NCI-H510A (cell line): Measurements from ENCODE around the gene TBC1D17.
"Not testable (repeated sequence)": the region's sequence is repeated elsewhere in the genome, so short reads cannot be mapped to it uniquely, and the experiment has no call there.

Source experiments
- DNase-seq: peaks from one replicate; lab custom pipeline; 2025; lab: John Stamatoyannopoulos, UW

Gene TBC1D17

GRCh38 chr19:49921871-49922795, 44.6 kb downstream of the TBC1D17 start:
- DNase-seq: no peak

DNA sequence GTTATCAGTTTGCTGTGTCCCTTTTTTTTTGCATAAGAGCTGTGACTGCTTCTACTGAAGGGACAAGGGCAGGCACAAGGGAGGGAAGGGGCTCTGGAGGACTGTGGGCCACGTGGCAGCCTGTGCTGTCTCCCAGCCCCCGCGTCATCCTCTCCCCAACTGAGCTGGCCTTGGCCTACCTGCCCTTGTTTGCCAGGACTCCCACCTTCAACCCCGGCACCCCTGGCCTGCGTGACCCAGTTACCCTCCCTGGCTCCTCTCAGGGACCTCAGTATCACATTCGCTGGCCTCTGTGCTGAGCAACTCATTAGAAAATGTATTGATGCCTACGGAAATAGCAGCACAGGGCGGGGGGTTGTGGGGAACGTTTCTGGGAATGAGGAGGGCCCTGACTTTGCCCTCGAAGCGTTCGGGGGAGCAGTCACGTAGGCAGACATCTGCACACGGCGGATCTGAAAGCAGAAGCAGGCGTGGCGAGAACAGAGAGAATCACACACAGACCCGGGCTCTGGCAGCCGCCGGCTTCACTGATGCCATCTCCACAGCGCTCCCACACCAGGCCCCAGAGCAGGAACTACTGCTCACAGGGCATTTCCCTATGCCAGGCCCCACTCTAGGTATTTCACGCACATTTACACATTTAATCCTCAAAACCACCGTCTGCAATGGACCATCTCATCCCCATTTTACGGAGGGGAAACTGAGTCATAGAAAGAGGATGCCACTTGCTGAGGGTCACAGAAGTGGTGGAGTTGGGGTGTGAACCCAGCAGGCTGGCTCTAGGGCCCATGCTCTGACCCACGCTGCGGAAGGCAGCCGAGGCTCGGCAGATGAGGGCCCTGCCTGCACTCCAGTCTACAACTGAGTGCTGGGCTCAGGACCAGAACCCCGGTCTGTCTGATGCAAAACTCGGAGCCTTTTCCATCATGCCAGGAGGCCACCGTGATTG, 45.8 kb downstream of the TBC1D17 start:
- no peak for DNase-seq

- no peak for DNase-seq
Observed at GRCh38 chr19:49924004-49924880, 46.7 kb downstream of the TBC1D17 start.

DNA sequence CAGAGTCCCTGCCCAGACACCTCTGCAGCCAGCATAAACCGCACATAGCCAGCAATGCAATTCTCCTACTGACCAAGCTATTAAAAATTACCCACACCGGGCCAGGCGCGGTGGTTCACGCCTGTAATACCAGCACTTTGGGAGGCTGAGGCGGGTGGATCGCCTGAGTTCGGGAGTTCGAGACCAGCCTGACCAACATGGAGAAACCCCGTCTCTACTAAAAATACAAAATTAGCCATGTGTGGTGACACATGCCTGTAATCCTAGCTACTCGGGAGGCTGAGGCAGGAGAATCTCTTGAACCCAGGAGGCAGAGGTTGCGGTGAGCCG, 47.3 kb downstream of the TBC1D17 start:
- not testable (repeated sequence) for DNase-seq

- DNase-seq: no peak
Observed at GRCh38 chr19:49925486-49925885, 48.0 kb downstream of the TBC1D17 start.

DNA sequence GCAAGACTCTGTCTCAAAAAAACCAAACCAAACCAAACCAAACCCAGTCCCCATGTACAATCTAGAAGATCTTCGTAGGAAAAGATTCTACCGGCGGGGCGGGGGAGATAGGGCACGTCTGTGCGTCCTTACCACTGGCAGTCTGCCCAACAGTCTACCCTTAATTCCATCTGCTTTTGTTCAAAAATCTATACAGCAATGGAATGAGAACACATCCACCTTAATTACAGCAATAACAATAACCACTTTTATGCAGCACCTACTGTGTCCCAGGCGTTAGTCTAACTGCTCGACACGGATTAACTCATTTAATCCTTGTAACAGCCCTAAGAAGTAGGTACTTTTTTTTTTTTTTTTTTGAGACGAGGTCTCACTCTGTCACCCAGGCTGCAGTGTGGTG, 49.0 kb downstream of the TBC1D17 start:
- no peak for DNase-seq

GRCh38 chr19:49927526-49928264, 50.2 kb downstream of the TBC1D17 start:
- no peak for DNase-seq

- DNase-seq: peak; percentile 75
Observed at GRCh38 chr19:49929121-49929610, 51.7 kb downstream of the TBC1D17 start, which contains the start of the genes ATF5 and NUP62. Gene ATF5, plus strand, starts transcription at chr19:49929205. Its CDS starts 1,646 bp downstream, at chr19:49930851. Gene NUP62, minus strand, starts transcription at chr19:49929504. Its CDS starts 19,697 bp downstream, at chr19:49909807.

DNA sequence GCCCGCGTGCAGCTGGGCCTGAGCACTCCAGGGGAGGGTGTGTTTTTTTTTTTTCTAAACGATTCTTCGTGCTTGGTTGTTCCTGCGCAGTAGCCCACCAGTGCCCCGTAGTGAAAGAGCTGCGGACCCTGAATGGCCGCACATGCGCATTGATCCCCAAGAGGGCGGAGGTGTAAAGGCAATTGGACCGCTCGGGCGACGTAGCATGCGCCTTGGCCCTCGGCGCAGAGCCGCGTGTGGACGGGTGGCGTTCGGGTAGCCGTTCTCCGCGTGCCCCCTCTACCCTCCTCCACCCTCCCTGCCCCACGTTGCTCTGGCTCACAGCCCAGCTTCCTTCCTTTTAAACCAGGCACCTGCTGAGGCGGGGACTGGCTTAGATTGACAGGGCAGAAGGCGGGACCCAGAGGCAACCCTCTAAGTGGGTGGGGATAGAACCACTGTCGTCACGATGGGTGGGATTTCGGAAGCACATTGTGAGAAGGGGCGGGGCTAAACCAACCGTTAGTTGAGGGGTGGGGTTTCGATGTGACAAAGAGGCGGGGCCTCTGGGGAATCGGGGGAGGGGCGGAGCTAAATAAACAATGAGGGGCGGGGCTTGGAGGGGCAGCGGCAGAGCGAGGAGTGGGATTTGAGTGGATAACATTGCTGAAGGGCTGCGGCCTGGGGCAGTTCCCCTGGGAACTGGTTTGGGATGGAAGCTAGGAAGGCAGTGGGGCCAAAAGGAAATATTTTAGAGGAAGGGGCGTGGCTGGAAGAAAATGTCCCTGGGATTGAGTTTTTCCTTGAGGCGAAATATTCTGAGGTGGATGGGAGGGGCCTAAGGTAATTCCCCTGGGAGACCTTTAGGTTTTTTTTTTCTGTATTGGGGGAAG, 52.3 kb downstream of the TBC1D17 start:
- DNase-seq: peak; percentile 75

DNA sequence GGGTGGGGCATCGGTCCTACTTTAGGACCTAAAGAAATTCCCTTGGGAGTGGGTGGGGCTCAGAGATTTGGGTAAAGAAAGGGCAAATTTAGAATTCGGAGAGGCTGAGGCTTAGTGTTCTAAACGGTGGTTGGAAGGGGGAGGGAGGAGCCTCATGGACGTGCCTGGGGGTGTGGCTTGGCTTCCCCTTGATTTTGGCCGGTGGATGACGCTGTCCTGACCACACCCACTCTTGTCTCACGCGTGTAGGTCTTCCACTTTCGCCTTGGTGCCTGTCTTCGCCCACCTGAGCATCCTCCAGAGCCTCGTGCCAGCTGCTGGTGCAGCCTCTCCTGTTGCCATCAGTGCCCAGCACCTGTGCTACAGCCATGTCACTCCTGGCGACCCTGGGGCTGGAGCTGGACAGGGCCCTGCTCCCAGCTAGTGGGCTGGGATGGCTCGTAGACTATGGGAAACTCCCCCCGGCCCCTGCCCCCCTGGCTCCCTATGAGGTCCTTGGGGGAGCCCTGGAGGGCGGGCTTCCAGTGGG, 53.0 kb downstream of the TBC1D17 start:
- DNase-seq: no peak

DNA sequence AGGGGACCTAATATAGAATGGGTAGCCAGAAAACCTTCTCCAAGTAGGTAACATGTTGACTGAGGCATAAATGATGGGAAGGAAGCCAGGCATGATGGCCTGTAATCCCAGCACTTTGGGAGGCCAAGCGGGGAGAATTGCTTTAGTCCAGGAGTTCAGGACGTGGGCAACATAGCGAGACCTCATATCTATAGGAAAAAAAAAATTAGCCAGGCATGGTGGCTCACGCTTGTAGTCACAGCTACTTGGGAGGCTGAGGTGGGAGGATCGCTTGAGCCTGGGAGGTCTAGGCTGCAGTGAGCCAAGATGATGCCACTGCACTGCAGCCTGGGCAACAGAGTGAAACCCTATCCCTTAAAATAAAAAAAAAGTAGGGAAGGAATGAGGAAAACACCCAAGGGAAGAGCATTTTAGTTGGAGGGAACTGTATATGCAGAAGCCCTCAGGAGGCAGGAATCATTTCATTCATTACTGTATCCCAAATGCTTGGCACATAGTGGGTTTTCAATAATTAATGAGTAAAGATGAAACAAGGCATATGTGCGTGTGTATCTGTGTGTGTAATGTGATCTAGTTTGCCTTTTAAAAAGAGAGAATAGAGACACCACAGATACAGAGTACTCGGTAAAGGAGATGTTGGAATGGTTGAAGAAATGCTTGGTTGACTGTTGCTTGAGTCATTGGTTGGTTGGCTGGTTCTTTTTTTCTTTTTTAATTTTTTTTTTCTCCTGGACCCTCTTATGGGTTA, 54.0 kb downstream of the TBC1D17 start:
- no peak for DNase-seq

DNA sequence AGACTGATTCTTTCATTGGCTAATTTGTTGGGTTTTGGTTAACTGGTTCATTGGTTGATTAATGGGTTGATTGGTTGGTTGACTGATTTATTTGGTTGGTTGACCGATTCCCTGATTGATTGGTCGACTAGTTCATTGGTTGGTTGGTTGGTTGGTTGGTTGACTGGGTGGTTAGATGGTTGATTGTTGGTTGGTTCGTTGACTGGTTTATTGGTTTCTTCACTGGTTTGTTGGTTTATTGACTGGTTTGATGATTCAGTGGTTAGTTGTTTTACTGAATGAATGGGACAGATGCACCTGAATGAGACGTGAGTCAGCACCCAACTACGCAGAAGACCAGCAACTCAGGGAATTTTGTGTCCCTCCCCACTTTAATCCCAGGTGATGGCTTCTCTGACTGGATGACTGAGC, 54.5 kb downstream of the TBC1D17 start:
- no peak for DNase-seq

GRCh38 chr19:49932731-49933131, 55.2 kb downstream of the TBC1D17 start:
- no peak for DNase-seq

DNA sequence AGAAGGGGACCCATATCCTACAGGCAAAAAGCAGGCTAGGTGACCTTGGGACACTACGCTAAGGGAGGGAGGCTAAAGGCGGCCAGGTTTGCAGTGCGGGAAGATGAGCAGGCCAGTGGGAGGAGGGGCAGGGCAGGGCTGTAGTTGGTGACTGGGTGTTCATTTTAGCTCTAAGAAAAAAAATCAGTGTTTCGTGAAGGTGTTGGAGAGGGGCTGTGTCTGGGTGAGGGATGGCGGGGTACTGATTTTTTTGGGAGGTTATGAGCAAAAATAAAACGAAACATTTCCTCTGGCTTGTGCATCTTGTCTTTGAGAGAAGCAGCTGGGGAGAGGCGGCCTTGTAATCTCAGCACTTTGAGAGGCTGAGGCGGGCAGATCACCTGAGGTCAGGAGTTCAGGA, 56.1 kb downstream of the TBC1D17 start:
- DNase-seq: no peak

- DNase-seq: no peak
Observed at GRCh38 chr19:49936549-49936948, 59.0 kb downstream of the TBC1D17 start.

- no peak for DNase-seq
Observed at GRCh38 chr19:49937750-49938381, 60.4 kb downstream of the TBC1D17 start.
